BJ (cell line): Measurements from ENCODE around the gene PNLDC1. TPM values are rescaled to one million over a fixed set of nuclear protein-coding genes. Genes with fewer than 3 reads are reported as not detected.

Experiments
- CTCF ChIA-PET: fragments of 350-600 bp; formaldehyde crosslinking; extraction: SDS; loops from one replicate; lab custom pipeline; 2021; ENCODE audit warnings: antibody characterized with exemption, inconsistent platforms; lab: Yijun Ruan, JAX
- POLR2A ChIA-PET: fragments of 300-600 bp; sonication (Branson Sonifier 250); formaldehyde crosslinking; extraction: SDS; loops from one replicate; lab custom pipeline; 2021; ENCODE audit warnings: antibody characterized with exemption; lab: Charles Lee
- DNase-seq: peaks from one replicate; pipeline ENCODE4 v3.0.0-alpha.2; 2011; ENCODE audit warnings: low read depth
- H3K27me3 ChIP-seq: 2 replicates; pipeline ENCODE4 v1.6.0; 2011; ENCODE audit warnings: low read length; ENCODE audit not compliant: control insufficient read depth, insufficient read depth
- H3K36me3 ChIP-seq: 2 replicates; pipeline ENCODE4 v1.5.1; 2011; ENCODE audit warnings: low read length; ENCODE audit not compliant: control insufficient read depth, insufficient read depth
- H3K4me3 ChIP-seq: 2 replicates; pipeline ENCODE4 v1.5.1; 2011; ENCODE audit warnings: low read depth, mild to moderate bottlenecking, control low read depth, low read length
- polyA plus RNA-seq: library from polyadenylated mRNA; depleted of rRNA; stranded (reverse); fragments of >200 nt; gene quantifications from 2 replicates; pipeline ENCODE4 v1.2.3, GENCODE V29; 2011
- TF ChIP-seq, protein P1 (sequence below): IDR thresholded peaks from 2 replicates; pipeline ENCODE4 v1.5.1; 2011; ENCODE audit warnings: low read depth, mild to moderate bottlenecking, control low read depth, inconsistent platforms, low read length, moderate library complexity; ENCODE audit not compliant: insufficient read depth

Gene PNLDC1
- polyA plus RNA-seq, 1 experiment, result not detected

DNA sequence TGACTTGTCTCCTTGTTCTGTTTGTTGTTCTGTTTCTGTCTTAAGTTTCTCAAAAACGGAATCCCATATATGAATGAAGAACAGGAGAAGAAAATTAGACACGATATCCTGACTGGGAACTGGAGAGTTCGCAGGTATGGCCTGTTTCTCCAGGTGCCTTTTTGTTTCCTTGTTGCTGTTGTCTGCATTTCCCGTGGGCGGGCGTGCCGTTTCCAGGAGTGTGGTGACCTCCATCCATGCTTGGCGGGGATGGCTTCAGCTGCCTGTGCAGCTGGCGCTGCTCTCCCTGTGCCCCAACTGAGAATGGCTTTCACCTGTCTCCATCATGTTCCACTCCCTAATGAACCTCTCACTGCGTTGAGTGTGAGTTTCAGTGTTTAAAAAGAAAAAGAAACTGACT lies 4.4 kb downstream of the PNLDC1 start:
- no peak for DNase-seq
- H3K4me3 ChIP-seq, result no peak overlapping the region
- ChIA-PET CTCF (no interaction called here), POLR2A (no interaction called here)
- no peaks in the 10 kb centered on the region for H3K27me3 ChIP-seq
- H3K36me3 ChIP-seq, result no peaks in the 10 kb centered on the region
- TF ChIP-seq, protein P1, sequence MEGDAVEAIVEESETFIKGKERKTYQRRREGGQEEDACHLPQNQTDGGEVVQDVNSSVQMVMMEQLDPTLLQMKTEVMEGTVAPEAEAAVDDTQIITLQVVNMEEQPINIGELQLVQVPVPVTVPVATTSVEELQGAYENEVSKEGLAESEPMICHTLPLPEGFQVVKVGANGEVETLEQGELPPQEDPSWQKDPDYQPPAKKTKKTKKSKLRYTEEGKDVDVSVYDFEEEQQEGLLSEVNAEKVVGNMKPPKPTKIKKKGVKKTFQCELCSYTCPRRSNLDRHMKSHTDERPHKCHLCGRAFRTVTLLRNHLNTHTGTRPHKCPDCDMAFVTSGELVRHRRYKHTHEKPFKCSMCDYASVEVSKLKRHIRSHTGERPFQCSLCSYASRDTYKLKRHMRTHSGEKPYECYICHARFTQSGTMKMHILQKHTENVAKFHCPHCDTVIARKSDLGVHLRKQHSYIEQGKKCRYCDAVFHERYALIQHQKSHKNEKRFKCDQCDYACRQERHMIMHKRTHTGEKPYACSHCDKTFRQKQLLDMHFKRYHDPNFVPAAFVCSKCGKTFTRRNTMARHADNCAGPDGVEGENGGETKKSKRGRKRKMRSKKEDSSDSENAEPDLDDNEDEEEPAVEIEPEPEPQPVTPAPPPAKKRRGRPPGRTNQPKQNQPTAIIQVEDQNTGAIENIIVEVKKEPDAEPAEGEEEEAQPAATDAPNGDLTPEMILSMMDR, result no peak

GRCh38 chr6:159805440-159806020 lies 5.5 kb downstream of the PNLDC1 start:
- CTCF ChIA-PET, result no interaction called here
- POLR2A ChIA-PET, result no interaction called here
- TF ChIP-seq, protein P1, result no peak
- no peak overlapping the region for H3K4me3 ChIP-seq
- no peaks in the 10 kb centered on the region for H3K36me3 ChIP-seq
- no peaks in the 10 kb centered on the region for H3K27me3 ChIP-seq
- no peak for DNase-seq

GRCh38 chr6:159806021-159806458 lies 6.0 kb downstream of the PNLDC1 start:
- DNase-seq, result no peak
- CTCF ChIA-PET, result no interaction called here
- no peaks in the 10 kb centered on the region for H3K36me3 ChIP-seq
- TF ChIP-seq, protein P1, result no peak
- H3K4me3 ChIP-seq, result no peak overlapping the region
- POLR2A ChIA-PET, result no interaction called here
- no peaks in the 10 kb centered on the region for H3K27me3 ChIP-seq

GRCh38 chr6:159807150-159807858 lies 7.2 kb downstream of the PNLDC1 start:
- Histone ChIP-seq H3K36me3 (no peaks in the 10 kb centered on the region), H3K4me3 (no peak overlapping the region), H3K27me3 (no peaks in the 10 kb centered on the region)
- POLR2A ChIA-PET, result no interaction called here
- CTCF ChIA-PET, result interaction anchor here (0.9 kb wide), 1 partner anchor 8 kb away, joined by 5 read pairs; no protein-coding TSS in a partner anchor
- no peak for DNase-seq
- TF ChIP-seq, protein P1, result no peak

DNA sequence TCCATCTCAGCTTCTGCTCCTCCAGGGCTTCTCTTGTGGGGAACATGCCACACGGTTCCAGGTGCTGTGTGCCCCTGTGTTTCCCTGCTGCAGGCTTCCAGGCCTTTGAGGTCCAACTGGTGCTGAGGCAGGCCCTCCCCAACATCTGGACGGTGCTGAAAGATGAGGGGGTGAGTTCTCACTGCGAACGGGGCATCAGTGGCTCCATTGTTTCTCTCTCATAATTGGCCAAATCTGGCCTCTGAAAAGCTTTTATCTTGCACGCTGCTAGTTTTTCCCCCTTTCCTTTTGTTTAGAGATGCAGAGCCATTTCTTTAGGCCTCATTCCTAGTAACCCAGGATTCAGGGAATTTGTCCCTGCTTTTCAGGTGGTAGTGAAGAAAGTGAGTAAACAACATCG lies 8.6 kb downstream of the PNLDC1 start:
- POLR2A ChIA-PET, result no interaction called here
- H3K36me3 ChIP-seq, result no peaks in the 10 kb centered on the region
- no peak overlapping the region for H3K4me3 ChIP-seq
- no peaks in the 10 kb centered on the region for H3K27me3 ChIP-seq
- TF ChIP-seq, protein P1, result no peak
- CTCF ChIA-PET, result no interaction called here
- DNase-seq, result no peak
